ENCODE measurements around the gene CXCL12. TPM values are rescaled to one million over a fixed set of nuclear protein-coding genes. Genes with fewer than 3 reads are reported as not detected.
A peak's percentile ranks its signal among the peaks of the same experiment; 100 is the strongest.

CXCL12 gene
- total RNA-seq, 4 donors from 2014 or later, result 44.7 to 81.2 (median 56.9) TPM

DNA sequence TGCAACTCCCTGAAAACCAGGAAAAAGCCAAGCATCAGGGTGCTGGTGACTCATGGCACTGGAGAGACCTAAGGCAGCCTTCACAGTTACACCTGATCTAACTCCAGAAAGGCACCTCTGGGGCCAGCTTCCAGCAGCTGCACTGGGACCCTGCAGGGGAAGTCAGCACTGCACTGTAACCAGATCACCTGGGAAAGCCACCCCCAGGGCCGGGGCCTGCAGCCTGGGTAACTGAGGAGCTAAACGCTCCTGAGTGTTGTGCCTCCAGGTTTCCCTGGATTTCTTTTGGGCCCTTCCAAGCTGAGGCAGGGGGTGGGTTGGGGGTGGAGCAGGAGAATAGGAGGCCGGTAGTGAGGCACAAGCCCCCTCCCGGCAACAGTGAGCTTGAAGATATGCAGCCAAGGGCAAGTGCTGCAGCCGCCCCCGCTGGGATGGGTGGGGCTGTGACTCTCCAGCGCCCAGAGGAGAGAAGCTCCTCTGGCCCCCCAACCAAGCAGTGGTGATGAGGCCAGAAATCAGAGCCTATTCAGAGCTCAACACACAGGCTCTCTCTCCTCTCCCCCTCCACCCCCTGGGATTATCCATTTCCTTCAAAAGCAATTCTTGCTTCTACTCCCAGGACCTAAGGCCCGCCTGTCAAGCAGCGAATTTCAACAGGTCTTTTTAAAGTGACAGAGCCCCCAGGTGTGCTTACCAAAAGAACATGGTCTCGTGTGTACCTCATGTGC, 2.6 kb downstream of the CXCL12 start:
- Histone ChIP-seq H3K9me3 (no peaks in the 10 kb centered on the region), H3K4me1 (peaks cover 0 to 60% (median 7%) of the 10 kb centered on the region in 3 donors), H3K27me3 (peaks cover 53% of the 10 kb centered on the region), H3K4me3 (peak overlapping the region in 1 of 2 donors; percentile 65), H3K27ac (peak overlapping the region in 3 of 4 donors; percentile 71 to 81 (median 75)), H3K36me3 (peaks cover 0 to 18% of the 10 kb centered on the region in 2 donors)
- no peak for ATAC-seq
- 44 to 60% methylated on average over 4 to 9 of the region's 10 CpGs for WGBS, 2 donors (ENCODE audit: low coverage in 1 of 2)
- TF ChIP-seq CTCF (IDR thresholded peaks at IDR 0.05) (no peak), POLR2AphosphoS5 (IDR thresholded peaks at IDR 0.05) (no peak), EP300 (IDR thresholded peaks at IDR 0.05) (no peak), POLR2A (IDR thresholded peaks at IDR 0.05) (no peak)

DNA sequence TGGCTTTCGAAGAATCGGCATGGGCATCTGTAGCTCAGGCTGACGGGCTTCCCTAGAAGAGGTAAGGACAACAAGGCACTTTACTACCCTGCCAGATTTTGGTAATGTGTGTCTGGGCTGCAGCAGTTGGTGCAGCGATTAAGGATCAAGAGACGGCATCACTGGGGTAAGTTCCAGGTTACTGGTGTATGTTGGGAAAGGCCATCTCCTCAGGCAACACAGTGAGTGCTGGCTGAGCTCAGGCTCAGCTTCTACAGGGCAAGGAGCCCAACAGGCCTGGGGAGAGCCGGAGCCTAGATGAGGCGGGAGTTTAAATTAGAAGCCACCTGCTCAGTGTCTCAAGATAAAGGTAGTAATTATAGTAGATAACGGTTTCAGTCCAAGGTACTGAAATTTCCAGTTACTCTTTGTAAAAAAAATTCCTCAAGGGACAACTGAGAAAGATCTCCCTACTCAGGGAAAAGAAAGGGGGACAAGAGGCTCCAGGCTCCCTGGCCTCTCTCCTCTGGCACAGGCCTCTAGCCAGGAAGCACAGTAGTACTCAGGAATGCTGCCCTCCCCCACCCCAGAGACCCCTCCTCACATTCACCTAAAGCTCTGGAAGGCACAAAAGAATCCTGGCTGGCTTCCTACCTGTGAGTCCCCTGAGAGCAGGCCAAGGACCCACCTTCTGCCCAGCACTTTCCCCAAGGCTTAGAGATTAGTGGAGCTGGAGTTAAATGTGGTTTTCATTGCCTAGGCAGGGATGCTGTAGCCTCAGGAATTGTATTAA, 3.9 kb downstream of the CXCL12 start:
- Histone ChIP-seq H3K27ac (peak overlapping the region in 1 of 4 donors; percentile 18), H3K4me1 (peaks cover 0 to 55% (median 7%) of the 10 kb centered on the region in 3 donors), H3K27me3 (peaks cover 40% of the 10 kb centered on the region), H3K9me3 (no peaks in the 10 kb centered on the region), H3K36me3 (peaks cover 0 to 18% of the 10 kb centered on the region in 2 donors), H3K4me3 (peak overlapping the region in 1 of 2 donors; percentile 4)
- TF ChIP-seq POLR2A (IDR thresholded peaks at IDR 0.05) (no peak), POLR2AphosphoS5 (IDR thresholded peaks at IDR 0.05) (no peak), CTCF (IDR thresholded peaks at IDR 0.05) (no peak), EP300 (IDR thresholded peaks at IDR 0.05) (no peak)
- ATAC-seq, result no peak
- 79 to 92% methylated on average over 2 to 6 of the region's 8 CpGs for WGBS, 2 donors (ENCODE audit: low coverage in 1 of 2)

- TF ChIP-seq EP300 (IDR thresholded peaks at IDR 0.05) (no peak), CTCF (IDR thresholded peaks at IDR 0.05) (no peak), POLR2AphosphoS5 (IDR thresholded peaks at IDR 0.05) (no peak), POLR2A (IDR thresholded peaks at IDR 0.05) (no peak)
- Histone ChIP-seq H3K27me3 (peaks cover 29% of the 10 kb centered on the region), H3K36me3 (peaks cover 0 to 27% of the 10 kb centered on the region in 2 donors), H3K27ac (no peak overlapping the region), H3K4me1 (peaks cover 0 to 46% (median 5%) of the 10 kb centered on the region in 3 donors), H3K4me3 (no peak overlapping the region), H3K9me3 (no peaks in the 10 kb centered on the region)
- 60% methylated on average over 4 of the region's 4 CpGs; no CpG with 5 or more reads in 1 of the 2 donors for WGBS, 2 donors (ENCODE audit: low coverage in 1 of 2)
- ATAC-seq, result no peak
Measured at GRCh38 chr10:44379907-44380306, 5.0 kb downstream of the CXCL12 start.

GRCh38 chr10:44378626-44379025, 6.3 kb downstream of the CXCL12 start:
- Histone ChIP-seq H3K36me3 (peaks cover 0 to 40% of the 10 kb centered on the region in 2 donors), H3K4me3 (no peak overlapping the region), H3K9me3 (no peaks in the 10 kb centered on the region), H3K27ac (no peak overlapping the region), H3K27me3 (peaks cover 19% of the 10 kb centered on the region), H3K4me1 (peaks cover 0 to 33% (median 5%) of the 10 kb centered on the region in 3 donors)
- no peak for ATAC-seq
- WGBS, 2 donors (ENCODE audit: low coverage in 1 of 2), result 93% methylated on average over 6 of the region's 14 CpGs; no CpG with 5 or more reads in 1 of the 2 donors
- TF ChIP-seq POLR2AphosphoS5 (IDR thresholded peaks at IDR 0.05) (no peak), POLR2A (IDR thresholded peaks at IDR 0.05) (no peak), CTCF (IDR thresholded peaks at IDR 0.05) (no peak), EP300 (IDR thresholded peaks at IDR 0.05) (no peak)
